ENCODE data around the gene ARNT2.

The ARNT2 gene

GRCh38 chr15:80551348-80551747 is 147.2 kb downstream of the ARNT2 start:
- Histone ChIP-seq H3K9me2 (ENCODE audit: low read depth, low read length) (no peaks in the 10 kb centered on the region), H3K27me3 (ENCODE audit: insufficient read depth, low read length) (no peaks in the 10 kb centered on the region), H3F3A (ENCODE audit: insufficient read depth, low read length) (no peaks in the 10 kb centered on the region), H3K27ac (ENCODE audit: low read depth, low read length, poor library complexity, severe bottlenecking) (no peak overlapping the region), H3K4me3 (ENCODE audit: low read depth, low read length, poor library complexity, severe bottlenecking) (no peak overlapping the region), H3K79me2 (ENCODE audit: insufficient read depth, low read length) (no peaks in the 10 kb centered on the region), H2AFZ (ENCODE audit: low read length) (no peak overlapping the region), H3K9ac (ENCODE audit: low read length) (no peak overlapping the region), H4K20me1 (ENCODE audit: insufficient read depth, low read length) (no peaks in the 10 kb centered on the region), H3K36me3 (ENCODE audit: insufficient read depth, low read length) (no peaks in the 10 kb centered on the region), H3K4me1 (ENCODE audit: insufficient read depth, low read length, severe bottlenecking) (no peaks in the 10 kb centered on the region), H3K9me3 (ENCODE audit: low read length) (no peaks in the 10 kb centered on the region), H3K4me2 (ENCODE audit: low read length) (no peak overlapping the region)
- no peak for TF ChIP-seq EZH2 (IDR thresholded peaks at IDR 0.05; ENCODE audit: borderline replicate concordance, low read length)
- TF ChIP-seq CTCF (IDR thresholded peaks at IDR 0.05; ENCODE audit: low read length) = no peak

GRCh38 chr15:80554560-80554959 is 150.4 kb downstream of the ARNT2 start:
- H2AFZ ChIP-seq (ENCODE audit: low read length) = no peak overlapping the region
- H4K20me1 ChIP-seq (ENCODE audit: insufficient read depth, low read length) = no peaks in the 10 kb centered on the region
- no peaks in the 10 kb centered on the region for H3K9me2 ChIP-seq (ENCODE audit: low read depth, low read length)
- no peak overlapping the region for H3K9ac ChIP-seq (ENCODE audit: low read length)
- H3K4me1 ChIP-seq (ENCODE audit: insufficient read depth, low read length, severe bottlenecking) = no peaks in the 10 kb centered on the region
- 0 out of 2 replicates have a peak, but pooled peaks cover 5% of the 10 kb centered on the region for H3K27me3 ChIP-seq (ENCODE audit: insufficient read depth, low read length)
- no peaks in the 10 kb centered on the region for H3K36me3 ChIP-seq (ENCODE audit: insufficient read depth, low read length)
- H3K27ac ChIP-seq (ENCODE audit: low read depth, low read length, poor library complexity, severe bottlenecking) = no peak overlapping the region
- no peaks in the 10 kb centered on the region for H3K79me2 ChIP-seq (ENCODE audit: insufficient read depth, low read length)
- no peak overlapping the region for H3K4me2 ChIP-seq (ENCODE audit: low read length)
- no peaks in the 10 kb centered on the region for H3F3A ChIP-seq (ENCODE audit: insufficient read depth, low read length)
- no peaks in the 10 kb centered on the region for H3K9me3 ChIP-seq (ENCODE audit: low read length)
- no peak overlapping the region for H3K4me3 ChIP-seq (ENCODE audit: low read depth, low read length, poor library complexity, severe bottlenecking)
- TF ChIP-seq EZH2 (IDR thresholded peaks at IDR 0.05; ENCODE audit: borderline replicate concordance, low read length) = no peak
- TF ChIP-seq CTCF (IDR thresholded peaks at IDR 0.05; ENCODE audit: low read length) = no peak

- Histone ChIP-seq H3K9me3 (ENCODE audit: low read length) (no peaks in the 10 kb centered on the region), H3K9ac (ENCODE audit: low read length) (no peak overlapping the region), H3K27me3 (ENCODE audit: insufficient read depth, low read length) (0 out of 2 replicates have a peak, but pooled peaks cover 5% of the 10 kb centered on the region), H3K4me2 (ENCODE audit: low read length) (no peak overlapping the region), H3K4me3 (ENCODE audit: low read depth, low read length, poor library complexity, severe bottlenecking) (no peak overlapping the region), H3K9me2 (ENCODE audit: low read depth, low read length) (no peaks in the 10 kb centered on the region), H2AFZ (ENCODE audit: low read length) (no peak overlapping the region), H3K4me1 (ENCODE audit: insufficient read depth, low read length, severe bottlenecking) (no peaks in the 10 kb centered on the region), H4K20me1 (ENCODE audit: insufficient read depth, low read length) (no peaks in the 10 kb centered on the region), H3K79me2 (ENCODE audit: insufficient read depth, low read length) (no peaks in the 10 kb centered on the region), H3K27ac (ENCODE audit: low read depth, low read length, poor library complexity, severe bottlenecking) (no peak overlapping the region), H3K36me3 (ENCODE audit: insufficient read depth, low read length) (no peaks in the 10 kb centered on the region), H3F3A (ENCODE audit: insufficient read depth, low read length) (no peaks in the 10 kb centered on the region)
- TF ChIP-seq EZH2 (IDR thresholded peaks at IDR 0.05; ENCODE audit: borderline replicate concordance, low read length) = no peak
- no peak for TF ChIP-seq CTCF (IDR thresholded peaks at IDR 0.05; ENCODE audit: low read length)
These were observed 152.6 kb downstream of the ARNT2 start for GRCh38 chr15:80556694-80557367.

Measured in OCI-LY1 (cell line).